HS-5 (cell line): Measurements from ENCODE around the gene MNS1.
"Not testable (repeated sequence)": the region's sequence is repeated elsewhere in the genome, so short reads cannot be mapped to it uniquely, and the experiment has no call there.

Experiments
- DNase-seq: peaks from one replicate; pipeline ENCODE4 v3.0.0-alpha.2; 2012; ENCODE audit warnings: low read depth

MNS1 gene, protein sequence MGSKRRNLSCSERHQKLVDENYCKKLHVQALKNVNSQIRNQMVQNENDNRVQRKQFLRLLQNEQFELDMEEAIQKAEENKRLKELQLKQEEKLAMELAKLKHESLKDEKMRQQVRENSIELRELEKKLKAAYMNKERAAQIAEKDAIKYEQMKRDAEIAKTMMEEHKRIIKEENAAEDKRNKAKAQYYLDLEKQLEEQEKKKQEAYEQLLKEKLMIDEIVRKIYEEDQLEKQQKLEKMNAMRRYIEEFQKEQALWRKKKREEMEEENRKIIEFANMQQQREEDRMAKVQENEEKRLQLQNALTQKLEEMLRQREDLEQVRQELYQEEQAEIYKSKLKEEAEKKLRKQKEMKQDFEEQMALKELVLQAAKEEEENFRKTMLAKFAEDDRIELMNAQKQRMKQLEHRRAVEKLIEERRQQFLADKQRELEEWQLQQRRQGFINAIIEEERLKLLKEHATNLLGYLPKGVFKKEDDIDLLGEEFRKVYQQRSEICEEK

DNA sequence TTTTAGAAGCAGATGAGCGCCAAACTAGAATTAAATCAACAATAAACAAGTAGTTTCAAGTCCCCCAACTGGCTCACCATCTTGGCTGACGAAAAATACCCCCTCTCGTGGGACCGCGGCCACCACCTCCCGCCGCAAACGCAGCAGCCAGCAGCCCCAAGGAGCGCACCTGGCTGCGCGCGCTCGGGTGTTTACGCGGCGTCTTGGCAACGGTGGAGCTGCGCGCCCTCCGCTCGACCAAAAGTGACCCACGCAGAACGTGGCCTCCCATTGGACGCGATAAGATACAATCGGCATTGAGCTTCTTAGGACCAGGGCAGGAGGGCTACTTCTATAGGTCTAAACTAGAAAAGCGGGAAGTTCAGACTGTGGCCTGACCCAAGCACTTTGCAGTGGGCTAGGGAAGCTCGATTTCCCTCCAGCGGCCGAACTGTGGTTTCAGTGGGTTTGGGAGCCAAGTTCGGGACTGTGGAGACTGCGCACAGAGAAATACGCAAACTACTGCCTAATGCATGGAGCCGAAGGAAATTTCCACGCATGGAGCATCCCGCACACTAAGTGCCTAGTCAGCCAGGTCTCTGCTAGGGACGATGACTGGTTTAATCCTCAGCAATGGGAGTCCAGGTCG, at the start of gene MNS1:
TSS of gene MNS1 (minus strand) at position 245 of the 628 bp plus-strand sequence. CDS start at position 80, 165 bp downstream.
- peak; percentile 87 for DNase-seq

DNA sequence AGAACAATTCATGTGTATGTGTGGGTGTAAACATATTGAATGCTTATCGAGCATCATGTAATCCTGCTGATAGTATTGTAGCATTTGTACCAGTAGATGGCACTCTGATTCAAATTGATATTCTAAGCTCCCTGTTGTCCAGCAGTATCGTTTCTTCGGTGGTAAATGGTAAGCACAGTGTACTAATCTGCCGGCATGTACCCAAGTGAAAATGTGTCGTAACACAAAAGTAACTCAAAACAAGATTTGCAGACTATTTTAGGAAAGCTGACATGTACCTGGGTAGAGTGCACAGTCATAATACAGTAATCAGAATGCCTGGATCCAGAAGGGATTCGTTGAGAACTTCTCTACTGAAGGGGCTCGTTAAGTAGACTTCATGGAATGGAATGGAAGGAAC, 31.7 kb upstream of the MNS1 start:
- peak; percentile 50 for DNase-seq

DNA sequence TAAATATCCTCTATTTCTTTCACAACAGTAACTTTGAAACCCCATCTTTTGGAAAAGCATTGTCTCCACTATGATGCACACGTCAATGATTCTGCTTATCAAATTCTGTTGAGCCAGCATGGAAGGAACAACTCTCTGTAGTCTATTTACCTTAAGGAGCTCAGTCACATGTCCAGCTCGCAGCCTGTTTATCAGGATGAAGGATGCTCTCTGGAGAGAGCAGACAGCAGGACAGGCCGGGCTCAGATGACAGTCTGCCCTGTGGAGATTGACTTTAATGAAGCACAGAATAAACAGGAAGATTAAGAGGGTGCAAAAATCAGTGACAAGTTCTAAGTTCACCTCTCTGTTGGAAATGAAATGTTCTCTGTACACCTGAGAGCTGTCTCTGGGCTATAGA, 30.6 kb upstream of the MNS1 start:
- no peak for DNase-seq

DNA sequence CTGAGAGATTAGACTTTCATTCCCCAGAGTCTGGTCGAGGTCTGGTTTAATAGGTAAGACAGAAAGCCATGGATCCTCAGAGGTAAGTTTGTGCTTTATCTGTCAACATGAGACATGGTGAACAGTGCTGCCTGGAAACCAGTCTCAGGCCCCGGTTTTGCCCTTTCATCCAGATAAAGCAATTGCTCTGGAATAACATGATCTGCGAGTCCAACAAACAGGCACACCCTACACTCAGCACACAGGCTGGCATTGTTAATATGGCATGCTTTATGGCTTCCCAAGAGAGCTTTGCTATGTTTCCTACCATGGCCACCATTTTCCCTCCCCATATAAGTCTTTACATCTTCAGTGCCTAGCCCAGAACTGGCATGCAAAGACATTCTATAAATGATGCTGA, 30.1 kb upstream of the MNS1 start:
- no peak for DNase-seq

DNA sequence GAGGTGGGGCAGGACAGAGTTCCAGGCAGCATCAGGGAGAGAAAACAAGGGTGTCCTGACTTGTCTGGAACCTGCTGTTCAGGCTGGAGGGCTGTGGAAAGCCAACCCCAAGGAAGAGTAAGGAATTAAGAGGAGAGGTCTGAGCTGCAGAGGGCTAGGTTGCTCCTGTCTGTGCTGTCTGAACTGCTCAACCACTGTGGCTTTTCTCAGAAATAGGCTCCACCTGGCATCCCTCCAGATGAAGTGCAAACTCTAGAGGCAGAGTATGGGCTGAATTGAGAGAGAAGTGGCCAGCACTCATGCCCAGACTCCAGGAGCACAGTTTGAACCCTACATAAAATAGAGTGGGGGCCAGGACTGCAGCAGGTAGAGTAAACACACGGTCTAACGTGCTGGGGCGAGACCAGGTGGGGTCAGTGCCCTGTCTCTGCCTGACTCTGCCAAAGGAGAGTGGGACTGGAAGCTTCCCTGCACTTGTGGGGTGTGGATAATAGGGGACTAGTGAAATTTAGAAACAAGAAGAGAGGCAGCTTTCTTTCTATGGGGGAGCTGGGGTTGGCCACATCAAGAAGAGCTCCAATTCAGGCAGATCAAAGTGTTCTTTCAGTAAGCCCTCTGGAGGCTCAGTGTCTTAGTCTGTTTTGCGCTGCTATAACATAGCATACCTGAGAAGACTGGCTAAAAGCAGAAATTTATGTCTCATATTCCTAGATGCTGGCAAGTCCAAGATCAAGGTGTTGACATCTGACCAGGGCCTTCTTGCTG, 28.0 kb upstream of the MNS1 start:
- no peak for DNase-seq

DNA sequence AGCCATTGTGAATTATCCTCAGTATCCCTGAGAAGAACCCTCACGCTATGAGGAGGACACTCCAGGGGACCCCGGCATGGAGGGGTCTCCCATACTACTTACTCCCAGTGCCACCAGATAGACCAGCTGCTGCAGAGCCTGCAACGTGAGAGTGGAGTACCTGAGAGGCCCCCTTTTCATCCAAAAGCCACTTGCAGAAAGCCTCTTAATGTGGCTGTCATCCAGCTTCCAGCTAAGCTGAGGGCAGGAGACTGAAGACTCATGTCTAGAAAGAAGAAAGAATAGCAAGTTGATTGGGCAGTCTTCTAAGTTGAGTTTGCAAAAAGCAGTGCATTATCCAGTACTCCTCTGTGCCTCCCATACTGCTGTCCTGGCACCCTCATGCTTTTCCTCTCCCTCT, 27.3 kb upstream of the MNS1 start:
- DNase-seq: no peak

DNA sequence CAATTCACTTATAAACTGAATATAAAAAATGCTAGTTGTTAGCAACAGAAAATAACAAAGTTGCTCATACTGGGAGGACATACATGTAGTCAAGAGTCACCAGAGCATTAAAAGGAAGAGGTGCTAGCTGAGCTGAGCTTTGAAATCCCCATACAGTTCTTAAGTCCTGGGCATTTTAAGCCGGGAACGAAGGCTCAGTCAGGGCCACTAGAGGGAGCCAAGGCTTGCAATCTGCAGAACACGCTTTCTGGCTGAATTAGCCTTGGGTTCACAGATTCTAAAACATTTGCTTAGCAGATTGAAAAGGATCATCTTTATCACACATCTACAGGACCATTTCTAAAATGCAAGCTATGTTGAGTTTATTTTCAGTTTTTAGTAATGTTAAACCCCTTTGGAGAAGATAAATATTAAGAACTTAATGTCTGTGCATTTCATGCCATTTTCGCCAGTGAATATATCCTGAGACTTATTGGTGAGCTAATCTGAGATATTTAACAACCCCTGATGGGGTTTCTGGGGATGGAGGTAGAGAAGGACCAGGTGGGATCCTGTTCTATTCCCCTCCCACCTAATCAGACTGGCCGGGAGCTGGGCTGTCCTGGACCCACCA, 26.3 kb upstream of the MNS1 start:
- peak; percentile 42 for DNase-seq

DNA sequence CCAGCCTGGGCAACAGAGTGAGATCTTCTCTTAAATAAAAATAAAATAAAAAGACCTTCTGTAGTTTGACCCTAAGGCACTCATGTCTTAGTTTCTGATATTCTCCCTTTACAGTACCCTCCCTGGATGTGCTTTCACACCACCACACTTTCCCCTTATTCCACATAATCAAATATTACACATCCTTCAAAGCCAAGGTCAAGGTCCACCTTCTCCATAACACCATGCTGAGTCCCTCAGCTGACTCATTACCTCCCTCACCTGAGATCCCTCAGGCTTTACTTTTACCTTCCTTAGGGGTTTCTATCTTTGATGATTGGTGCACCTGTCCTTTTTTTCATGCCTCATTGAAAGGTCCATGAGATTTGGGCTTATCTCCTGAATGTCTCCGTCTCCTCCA, 25.5 kb upstream of the MNS1 start:
- no peak for DNase-seq

DNA sequence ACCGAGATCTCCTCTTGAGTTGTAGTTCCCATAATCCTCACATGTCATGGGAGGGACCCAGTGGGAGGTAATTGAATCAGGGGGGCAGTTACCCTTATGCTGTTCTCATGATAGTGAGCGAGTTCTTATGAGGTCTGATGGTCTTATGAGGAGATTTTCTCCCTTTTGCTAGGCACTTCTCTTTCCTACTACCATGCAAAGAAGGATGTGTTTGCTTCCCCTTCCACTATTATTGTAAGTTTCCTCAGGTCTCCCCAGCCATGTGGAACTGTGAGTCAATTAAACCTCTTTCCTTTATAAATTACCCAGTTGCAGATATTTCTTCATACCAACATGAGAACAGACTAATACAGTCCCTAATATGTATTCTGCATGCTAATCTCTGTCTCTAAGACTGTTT, 21.3 kb upstream of the MNS1 start:
- not testable (repeated sequence) for DNase-seq

DNA sequence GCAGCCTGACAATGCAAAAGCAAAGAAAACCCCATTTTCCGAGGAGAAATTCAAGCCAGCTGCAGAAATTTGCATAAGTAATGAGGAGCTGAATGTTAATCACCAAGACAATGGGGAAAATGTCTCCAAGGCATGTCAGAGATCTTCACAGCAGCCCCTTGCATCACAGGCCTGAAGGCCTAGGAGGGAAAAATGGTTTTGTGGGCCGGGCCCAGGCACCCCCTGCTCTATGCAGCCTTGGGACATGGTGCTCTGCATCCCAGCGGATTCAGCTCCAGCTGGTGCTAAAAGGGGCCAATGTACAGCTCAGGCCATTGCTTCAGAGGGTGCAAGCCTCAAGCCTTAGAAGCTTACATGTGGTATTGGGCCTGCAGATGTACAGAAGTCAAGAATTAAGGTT, 20.5 kb upstream of the MNS1 start:
- DNase-seq: not testable (repeated sequence)

DNA sequence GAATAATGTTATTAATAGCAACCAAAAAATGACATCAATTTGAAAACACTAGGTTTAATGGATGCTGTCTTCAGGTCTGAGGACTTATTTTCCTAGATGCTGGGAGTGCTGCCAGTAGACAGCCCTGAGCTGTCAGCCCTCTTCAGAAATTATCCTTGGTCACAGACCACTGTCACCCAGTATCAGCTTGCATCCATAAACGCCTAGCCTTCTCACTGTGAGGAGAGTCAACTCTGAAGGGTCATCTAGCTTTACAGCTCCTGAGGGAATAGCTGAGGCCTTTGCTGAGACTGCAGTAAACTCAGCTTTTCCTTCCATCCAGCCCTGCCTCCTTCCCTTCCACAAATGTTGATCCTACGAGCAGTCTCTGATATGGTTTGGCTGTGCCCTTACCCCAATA, 19.4 kb upstream of the MNS1 start:
- no peak for DNase-seq

DNA sequence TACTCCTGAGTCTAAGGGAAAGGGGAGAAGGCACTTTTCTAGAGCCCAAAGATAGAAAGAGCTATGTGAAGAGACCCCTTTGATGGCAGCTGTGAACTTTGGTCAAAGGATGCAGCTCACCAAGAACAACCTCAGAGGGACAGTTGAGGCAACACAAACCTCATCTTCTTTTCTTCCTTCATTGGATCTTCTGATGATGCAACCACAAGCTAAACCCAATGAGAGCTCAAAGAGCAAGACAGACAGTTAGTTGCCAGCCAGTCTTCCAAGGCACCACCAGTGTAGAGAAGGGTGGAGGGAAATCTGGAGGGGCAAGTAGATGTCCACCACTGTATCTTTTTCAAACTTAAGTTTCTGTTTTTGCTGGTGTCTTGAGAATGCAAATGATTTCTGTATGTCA, 10.4 kb upstream of the MNS1 start:
- no peak for DNase-seq

DNA sequence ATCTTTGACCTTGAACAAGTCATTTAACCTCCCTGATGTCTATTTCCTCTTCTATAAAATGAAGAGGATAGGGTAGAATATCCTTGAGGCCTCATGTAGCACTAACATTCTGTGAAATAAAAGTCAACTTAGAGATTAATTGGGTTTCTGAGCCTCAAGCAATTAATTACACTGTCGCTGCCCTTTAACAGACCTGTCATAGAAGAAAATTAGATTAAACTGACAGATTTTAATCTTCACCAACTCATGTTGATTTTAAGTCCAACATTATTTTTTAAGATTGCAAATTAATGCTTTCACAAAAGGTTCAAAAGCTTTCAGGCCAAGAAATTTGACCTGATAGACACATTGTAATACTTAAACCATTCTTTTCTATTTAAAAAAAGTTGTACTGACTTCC, 8.1 kb upstream of the MNS1 start:
- no peak for DNase-seq

DNA sequence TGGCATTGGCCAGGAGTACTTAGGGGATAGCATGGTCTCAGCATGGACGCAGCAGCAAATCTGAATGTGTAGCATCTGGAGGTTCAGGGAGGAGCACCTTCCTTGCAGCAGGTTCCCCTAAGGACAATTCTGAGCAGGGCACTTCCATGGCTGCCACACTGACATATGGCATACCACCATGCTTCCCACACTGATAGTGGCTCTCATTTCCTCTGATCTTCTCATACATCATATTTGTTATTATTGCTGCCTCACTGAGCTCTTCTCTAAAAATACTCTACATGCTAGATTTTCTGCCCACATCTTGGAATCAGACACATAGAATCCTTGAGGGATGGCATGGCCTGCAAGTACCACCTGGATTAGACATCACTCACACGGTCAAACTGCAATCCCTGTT, 7.3 kb upstream of the MNS1 start:
- DNase-seq: no peak

DNA sequence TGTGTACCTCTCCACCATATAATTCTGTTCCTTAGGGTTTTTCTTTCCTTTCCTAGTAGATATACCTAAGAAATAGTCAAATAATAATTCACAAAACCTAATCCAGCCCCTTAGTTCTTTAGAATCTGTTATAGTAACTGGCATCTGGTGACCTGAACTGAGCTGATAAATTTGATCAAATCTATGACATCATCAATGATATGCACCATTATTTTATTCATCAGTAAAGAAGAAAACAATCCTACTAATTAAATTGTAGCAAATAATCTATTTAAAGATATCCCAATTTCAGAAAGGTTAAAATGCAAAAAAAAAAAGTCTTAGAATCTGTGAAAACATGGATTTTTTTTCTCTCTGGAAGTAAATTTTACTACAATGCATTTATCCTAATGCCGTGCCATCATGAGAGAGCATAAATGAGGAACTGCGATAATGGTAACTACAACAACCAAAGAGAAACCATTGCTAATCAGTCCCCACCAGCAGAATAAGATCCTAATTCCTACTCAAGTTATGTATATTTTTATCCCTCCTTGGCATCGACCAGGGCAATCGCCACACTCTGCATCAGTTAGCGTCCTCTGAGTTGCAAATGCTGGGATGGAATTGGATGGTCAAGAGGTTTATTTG, 6.6 kb upstream of the MNS1 start:
- no peak for DNase-seq

DNA sequence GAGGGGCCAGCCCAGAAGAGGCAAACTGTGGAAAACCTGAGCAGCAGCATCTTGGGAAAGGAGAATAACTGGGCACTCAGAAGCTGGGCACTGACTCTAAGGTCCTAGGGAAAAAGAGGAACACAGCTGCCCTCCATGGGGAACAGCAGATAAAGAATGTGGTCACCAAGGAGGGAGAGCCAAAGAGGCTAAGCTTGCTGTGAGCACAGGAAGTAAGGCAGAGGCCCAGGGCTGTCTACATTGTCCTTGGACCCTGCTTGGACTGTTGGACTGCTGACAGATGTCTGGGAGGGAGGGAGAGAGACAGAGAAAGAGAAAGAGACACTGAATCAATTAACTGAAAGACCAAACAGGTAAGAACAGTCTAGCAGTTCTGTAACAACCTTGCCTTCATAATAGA, 4.5 kb upstream of the MNS1 start:
- no peak for DNase-seq

DNA sequence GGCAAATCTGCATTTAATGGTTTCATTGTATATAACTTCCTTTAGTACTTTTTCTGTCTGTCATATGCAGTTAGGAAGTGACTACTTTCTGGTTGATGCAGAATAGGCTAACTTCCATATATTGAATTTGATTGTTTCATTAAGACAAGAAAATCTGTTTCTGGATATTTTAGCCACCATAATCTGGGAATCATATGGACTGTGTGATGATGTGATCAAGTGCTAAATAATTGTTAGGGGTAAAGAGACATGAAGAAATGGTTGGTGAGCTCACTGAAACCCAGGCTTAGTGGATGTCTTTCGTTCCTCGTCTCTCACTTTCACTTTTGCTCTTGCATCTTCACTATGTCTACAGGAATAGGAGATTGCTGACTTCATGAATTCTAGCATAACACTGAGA, 3.5 kb upstream of the MNS1 start:
- DNase-seq: no peak

DNA sequence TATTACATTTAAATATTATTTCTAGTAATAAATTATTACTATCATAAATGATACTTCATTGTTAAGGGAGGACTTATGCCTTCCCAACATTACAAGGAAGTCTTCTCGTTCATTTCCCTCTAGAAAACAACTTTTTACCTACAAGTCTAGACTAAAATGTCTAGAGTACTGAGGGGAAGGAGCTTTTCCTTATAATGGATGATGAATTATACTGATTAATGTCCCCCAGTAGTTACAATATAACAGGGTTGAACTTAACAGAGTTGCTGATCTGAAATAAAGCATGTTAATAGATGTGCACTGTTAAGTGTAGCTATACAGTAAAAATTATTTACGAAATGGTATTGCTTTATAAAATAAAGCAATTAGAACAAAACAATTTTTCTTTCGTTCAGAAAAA, 2.7 kb upstream of the MNS1 start:
- DNase-seq: no peak

DNA sequence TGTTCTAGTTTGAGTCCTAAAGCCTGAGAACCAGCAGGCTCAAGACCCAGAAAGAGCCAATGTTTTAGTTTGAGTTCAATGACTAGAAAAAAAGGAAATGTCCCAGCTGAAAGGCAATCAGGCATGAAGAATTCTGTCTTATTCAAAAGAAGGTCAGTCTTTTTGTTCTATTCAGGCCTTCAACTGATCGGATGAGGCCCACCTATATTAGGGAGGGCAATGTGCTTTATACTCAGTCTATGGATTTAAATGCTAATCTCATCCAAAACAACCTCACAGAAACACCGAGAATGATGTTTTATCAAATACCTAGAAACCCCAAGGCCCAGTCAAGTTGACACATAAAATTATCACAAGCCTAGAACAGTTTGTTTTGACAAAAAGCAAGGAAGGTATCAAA, 4.0 kb downstream of the MNS1 start:
- no peak for DNase-seq

DNA sequence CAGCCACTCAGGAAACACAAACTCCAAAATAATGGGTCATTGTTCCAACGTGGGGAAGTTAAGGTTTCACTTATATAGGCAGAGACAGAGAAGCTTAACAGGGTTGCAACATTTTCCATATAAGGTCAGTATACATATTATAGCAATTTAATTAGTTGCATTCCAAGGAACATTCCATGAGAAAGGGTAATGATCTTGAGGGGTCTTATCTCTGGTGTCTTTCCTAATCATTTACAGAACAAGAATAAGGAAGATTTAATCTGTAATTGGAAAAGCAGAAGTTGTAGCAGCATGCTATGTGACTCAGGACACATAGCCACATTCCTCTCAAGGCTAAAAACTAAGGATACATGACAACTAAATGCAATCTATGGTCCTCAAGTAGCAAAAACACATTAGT, 4.9 kb downstream of the MNS1 start:
- no peak for DNase-seq

DNA sequence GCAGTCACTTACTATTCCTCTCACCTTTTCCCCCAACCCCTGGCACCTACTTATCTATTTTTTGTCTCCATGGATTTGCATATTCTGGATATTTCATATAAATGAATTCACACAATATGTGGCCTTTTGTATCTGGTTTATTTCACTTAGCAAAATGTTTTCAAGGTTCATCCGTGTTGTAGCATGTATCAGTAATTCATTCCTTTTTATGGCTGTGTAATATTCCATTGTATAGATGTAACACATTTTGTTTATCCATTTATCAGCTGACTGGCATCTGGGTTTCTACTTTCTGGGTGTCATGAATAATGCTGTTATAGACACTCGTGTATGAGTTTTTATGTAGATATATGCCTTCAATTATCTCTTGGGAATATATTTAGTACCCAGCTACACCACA, 5.8 kb downstream of the MNS1 start:
- no peak for DNase-seq

DNA sequence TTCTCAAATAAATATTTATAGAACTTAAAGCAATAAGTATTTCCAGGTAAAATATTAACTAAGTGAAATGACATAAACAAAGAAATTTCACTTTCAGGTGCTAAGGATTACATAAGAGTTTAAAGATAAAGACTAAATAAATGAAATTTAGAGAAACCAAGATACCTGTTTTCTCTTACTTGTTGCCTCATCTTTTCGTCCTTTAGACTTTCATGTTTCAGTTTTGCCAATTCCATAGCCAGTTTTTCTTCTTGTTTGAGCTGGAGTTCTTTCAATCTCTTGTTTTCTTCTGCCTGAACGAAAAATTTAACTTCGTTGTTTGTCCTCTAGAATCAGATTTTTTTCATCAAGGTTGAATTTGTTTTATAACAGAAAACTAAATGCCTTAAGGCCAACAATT, 8.7 kb downstream of the MNS1 start:
- DNase-seq: no peak
